Suprapubic skin (tissue), 3 donors: ENCODE data around the gene CENPH.

Source experiments
- CTCF ChIP-seq, 2 donors: fragments of 200-600 bp in 1 of 2; fragments of 450-650 bp in 1 of 2; sonication (generic) in 1 of 2; IDR thresholded peaks; one replicate each; pipeline ENCODE4 v1.5.1; 2016 to 2019; ENCODE audit warnings: antibody characterized with exemption in 2 of 2, mild to moderate bottlenecking in 1 of 2, moderate library complexity in 1 of 2
- EP300 ChIP-seq: sonication (generic); formaldehyde crosslinking; IDR thresholded peaks from one replicate; pipeline ENCODE4 v1.6.1; 2017; ENCODE audit warnings: antibody characterized with exemption
- POLR2A ChIP-seq, 2 donors: fragments of 450-650 bp; IDR thresholded peaks; one replicate each; pipeline ENCODE4 v1.6.1; 2017; ENCODE audit warnings: antibody characterized with exemption in 2 of 2, mild to moderate bottlenecking in 2 of 2, moderate library complexity in 2 of 2

- TF ChIP-seq CTCF (IDR thresholded peaks at IDR 0.05) (no peak), POLR2A (IDR thresholded peaks at IDR 0.05) (peak in 1 of 2 donors; percentile 8), EP300 (no peak)
Observed at GRCh38 chr5:69234457-69235268, 45.3 kb downstream of the CENPH start, which contains the start of gene CDK7.
